HepG2 (cell line): ENCODE data around the gene DEPDC5. TPM values are rescaled to one million over a fixed set of nuclear protein-coding genes. Genes with fewer than 3 reads are reported as not detected.

ENCODE experiments used
- ATAC-seq: fragments of 200-7000 bp; cut with Tn5 transposase; 3 replicates; pipeline ENCODE4 v1.9.1; 2020; ENCODE audit warnings: mild to moderate bottlenecking, moderate library complexity
- BruUV-seq: library from RNA; stranded (reverse); fragments of 400-500 nt; replicated peaks from 2 replicates; lab custom pipeline; 2021; lab: Mats Ljungman, UMichigan
- CTCF ChIA-PET: fragments of 300-600 bp; formaldehyde crosslinking; extraction: SDS; loops from one replicate; lab custom pipeline; 2021; ENCODE audit warnings: low total read pairs, inconsistent platforms, low intra/inter-chr PET ratio; lab: Yijun Ruan, JAX
- POLR2A ChIA-PET: fragments of 350-600 bp; sonication (Branson Sonifier 250); formaldehyde crosslinking; loops from one replicate; lab custom pipeline; 2020; ENCODE audit warnings: antibody characterized with exemption, inconsistent platforms; lab: Yijun Ruan, JAX
- DNase-seq: peaks from one replicate; pipeline ENCODE4 v3.0.0-alpha.2; 2015; ENCODE audit warnings: low spot score
- FAIRE-seq: peaks from 3 replicates; lab custom pipeline; 2011; peaks lifted over from hg19 to GRCh38; lab: Jason Lieb, UNC
- H2AFZ ChIP-seq: one replicate; pipeline ENCODE4 v1.6.1; 2011; ENCODE audit warnings: low read length, inconsistent platforms
- H3K27ac ChIP-seq: fragments of 300-600 bp; 3 replicates; pipeline ENCODE4 v1.8.0; 2011; ENCODE audit warnings: mixed run types, mild to moderate bottlenecking, mixed read lengths, low read length, inconsistent platforms; ENCODE audit not compliant: insufficient read depth; ENCODE audit errors: extremely low read length
- H3K27me3 ChIP-seq, 2 experiments: fragments of 200-600 bp in 1 of 2; 2 replicates in 1 of 2; 3 replicates in 1 of 2; pipeline versions ENCODE4 v1.6.0 to v1.8.0; 2011; ENCODE audit warnings: low read length in 2 of 2, mild to moderate bottlenecking in 2 of 2, moderate library complexity in 2 of 2, inconsistent platforms in 1 of 2; ENCODE audit not compliant: insufficient read depth in 2 of 2, control insufficient read depth in 1 of 2
- H3K36me3 ChIP-seq, 2 experiments: fragments of 200-600 bp in 1 of 2; replicated peaks in 1 of 2; 2 replicates in 1 of 2; 3 replicates in 1 of 2; pipeline versions ENCODE4 v1.5.1 to v1.8.0; 2011; ENCODE audit warnings: low read length in 2 of 2, inconsistent platforms in 1 of 2; ENCODE audit not compliant: insufficient read depth in 2 of 2, control insufficient read depth in 1 of 2
- H3K4me1 ChIP-seq: 2 replicates; pipeline ENCODE4 v1.5.1; 2012; ENCODE audit warnings: low read length, inconsistent platforms; ENCODE audit not compliant: insufficient read depth
- H3K4me2 ChIP-seq: 2 replicates; pipeline ENCODE4 v1.6.0; 2011; ENCODE audit warnings: low read depth, low read length, inconsistent platforms
- H3K4me3 ChIP-seq, 3 experiments: fragments of 200-600 bp in 1 of 3; sonication (generic), shearing (Covaris generic) in 1 of 3; replicated peaks in 1 of 3; 2 replicates each; pipeline ENCODE4 v1.5.1; 2011 to 2016; ENCODE audit warnings: low read length in 3 of 3, inconsistent platforms in 2 of 3, low read depth in 2 of 3, mild to moderate bottlenecking in 2 of 3, control low read depth in 1 of 3, mixed read lengths in 1 of 3; ENCODE audit not compliant: insufficient read depth in 1 of 3
- H3K79me2 ChIP-seq: one replicate; pipeline ENCODE4 v1.6.1; 2011; ENCODE audit warnings: low read length, inconsistent platforms; ENCODE audit not compliant: insufficient read depth
- H3K9ac ChIP-seq: 2 replicates; pipeline ENCODE4 v1.6.0; 2011; ENCODE audit warnings: mild to moderate bottlenecking, low read depth, low read length, inconsistent platforms; ENCODE audit not compliant: insufficient read depth
- H3K9me3 ChIP-seq: 2 replicates; pipeline ENCODE4 v1.5.1; 2012; ENCODE audit warnings: mild to moderate bottlenecking, low read length
- H4K20me1 ChIP-seq: 2 replicates; pipeline ENCODE4 v1.6.0; 2011; ENCODE audit warnings: inconsistent platforms, mild to moderate bottlenecking, low read length, moderate library complexity; ENCODE audit not compliant: insufficient read depth
- HNRNPL ChIP-seq: fragments of 200-400 bp; formaldehyde crosslinking; IDR thresholded peaks from 2 replicates; pipeline ENCODE4 v1.6.1; 2017; ENCODE audit warnings: mild to moderate bottlenecking, low read depth, low read length
- NCOA5 ChIP-seq: sonication (generic); formaldehyde crosslinking; IDR thresholded peaks from 2 replicates; pipeline ENCODE4 v1.4.0; 2020; ENCODE audit warnings: missing genetic modification reagents
- YEATS4 ChIP-seq: sonication (generic); formaldehyde crosslinking; IDR thresholded peaks from 2 replicates; pipeline ENCODE4 v1.4.0; 2020; ENCODE audit warnings: missing genetic modification reagents, borderline replicate concordance
- ZBTB7B ChIP-seq: sonication (generic); formaldehyde crosslinking; IDR thresholded peaks from 2 replicates; pipeline ENCODE4 v1.4.0; 2020; ENCODE audit warnings: missing genetic modification reagents
- ZNF160 ChIP-seq: sonication (generic); formaldehyde crosslinking; IDR thresholded peaks from 2 replicates; pipeline ENCODE4 v1.8.0; 2022; ENCODE audit warnings: mild to moderate bottlenecking, inconsistent platforms, missing genetic modification reagents
- ZNF20 ChIP-seq: sonication (generic); formaldehyde crosslinking; IDR thresholded peaks from 2 replicates; pipeline ENCODE4 v1.4.0; 2020; ENCODE audit warnings: mild to moderate bottlenecking, moderate library complexity, missing genetic modification reagents
- ZNF382 ChIP-seq: sonication (generic); formaldehyde crosslinking; IDR thresholded peaks from 2 replicates; pipeline ENCODE4 v1.5.0; 2020; ENCODE audit warnings: missing genetic modification reagents, mild to moderate bottlenecking, borderline replicate concordance
- ZNF629 ChIP-seq: sonication (generic); formaldehyde crosslinking; conservative IDR thresholded peaks from 2 replicates; pipeline ENCODE4 v1.5.0; 2020; ENCODE audit warnings: missing genetic modification reagents
- ZNF761 ChIP-seq: sonication (generic); formaldehyde crosslinking; conservative IDR thresholded peaks from 2 replicates; pipeline ENCODE4 v1.4.0; 2020; ENCODE audit warnings: mild to moderate bottlenecking, missing genetic modification reagents
- WGBS: methylation state at CpG from one replicate; pipeline ENCODE4 v1.1.6; 2017; ENCODE audit warnings: low lambda C conversion rate; 5-methylcytosine and 5-hydroxymethylcytosine counted together
- in situ Hi-C: cut with HindIII; loops from 2 replicates; pipeline ENCODE4 v1.10.0; 2017; ENCODE audit warnings: low pct_unique_long_range_greater_than_20kb; ENCODE audit not compliant: extremely low pct_ligation_motif_present
- intact Hi-C: fragments of 100-400 bp; cut with micrococcal nuclease; formaldehyde crosslinking; loops from one replicate; pipeline ENCODE4 v1.10.0; 2022; ENCODE audit not compliant: unreplicated experiment
- polyA plus RNA-seq, 8 experiments: library from polyadenylated mRNA; depleted of rRNA in 3 of 8; stranded (reverse) in 7 of 8; unstranded in 1 of 8; fragments of >200 nt; fragmentation: Illumina TruSeq in 4 of 8; extraction: Trizol in 4 of 8; gene quantifications; 2 replicates each; pipeline versions ENCODE4 v1.2.1 to v1.2.3, GENCODE V29; 2011 to 2016; ENCODE audit warnings: low read depth in 4 of 8, missing spikeins in 1 of 8, mixed read lengths in 1 of 8; ENCODE audit not compliant: insufficient read depth in 1 of 8
- total RNA-seq, 5 experiments: library from RNA; depleted of rRNA; stranded (reverse); fragments of >200 nt; fragmentation: Illumina TruSeq; extraction: Trizol; gene quantifications; 2 replicates each; pipeline ENCODE4 v1.2.3, GENCODE V29; 2016; ENCODE audit warnings: low read depth in 1 of 5
- TF ChIP-seq, protein P1 (sequence below): sonication (generic); formaldehyde crosslinking; conservative IDR thresholded peaks from 2 replicates; pipeline ENCODE4 v1.8.0; 2022; ENCODE audit warnings: missing genetic modification reagents

DEPDC5 gene
- total and polyA plus RNA-seq, 2 of the 13 experiments (the other 11 are each of a cell fraction or from before 2014, with no cell fraction given) = 9.8 to 12.4 TPM

- peak; percentile 29 for DNase-seq
- no peak overlapping the region for H3K4me3 ChIP-seq
- H2AFZ ChIP-seq = no peak overlapping the region
- ChIA-PET POLR2A (no interaction called here), CTCF (no interaction called here)
- H3K4me2 ChIP-seq = no peak overlapping the region
- peaks cover 15% of the 10 kb centered on the region for H4K20me1 ChIP-seq
- H3K9me3 ChIP-seq = no peaks in the 10 kb centered on the region
- ATAC-seq = no peak
- TF ChIP-seq NCOA5 (CRISPR knock-in tag) (no peak), ZBTB7B (CRISPR knock-in tag) (no peak), ZNF382 (CRISPR knock-in tag) (no peak), ZNF20 (CRISPR knock-in tag) (no peak)
- TF ChIP-seq, all 625 proteins: peak for 0
- Histone ChIP-seq H3K27ac (no peak overlapping the region), H3K9ac (no peak overlapping the region), H3K4me1 (peaks cover 49% of the 10 kb centered on the region), H3K79me2 (peaks cover 17% of the 10 kb centered on the region), H3K36me3 (peaks cover 3 to 14% of the 10 kb centered on the region in 2 experiments; a peak in 2 of 5 replicates), H3K27me3 (no peaks in the 10 kb centered on the region)
- no peak for FAIRE-seq
- in situ Hi-C loops = no loop called here
- WGBS = 94% methylated on average over 1 of the region's 1 CpG
- BruUV-seq = no TSS peak
- intact Hi-C loops = no loop called here
Observed at GRCh38 chr22:31734512-31734911, 19.3 kb upstream of the DEPDC5 start.

DNA sequence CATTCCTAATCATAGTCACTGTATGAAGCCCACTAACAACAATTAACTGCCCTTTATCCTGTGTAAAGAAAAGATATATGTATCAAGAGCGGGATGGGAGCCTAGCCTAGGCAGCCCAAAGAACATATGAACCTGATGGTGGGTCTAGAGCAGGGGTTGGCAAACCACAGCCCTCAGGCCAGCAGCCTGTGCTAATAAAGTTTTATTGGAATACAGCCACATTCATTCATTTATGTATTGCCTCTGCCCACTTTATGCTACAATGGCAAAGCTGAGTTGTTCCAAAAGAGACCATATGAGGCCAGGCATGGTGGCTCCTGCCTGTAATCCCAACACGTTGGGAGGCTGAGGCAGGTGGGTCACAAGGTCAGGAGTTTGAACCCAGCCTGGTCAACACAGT, 17.4 kb upstream of the DEPDC5 start:
- no peaks in the 10 kb centered on the region for H3K9me3 ChIP-seq
- H4K20me1 ChIP-seq = peaks cover 9% of the 10 kb centered on the region; the same call in 1 of the 2 replicates
- ChIA-PET POLR2A (no interaction called here), CTCF (no interaction called here)
- peaks cover 37% of the 10 kb centered on the region for H3K4me1 ChIP-seq
- FAIRE-seq = no peak
- DNase-seq = no peak
- in situ Hi-C loops (no loop called here), intact Hi-C loops (no loop called here)
- WGBS = 91% methylated on average over 2 of the region's 2 CpGs
- H3K27me3 ChIP-seq = no peaks in the 10 kb centered on the region
- H2AFZ ChIP-seq = no peak overlapping the region
- H3K4me3 ChIP-seq = no peak overlapping the region
- H3K4me2 ChIP-seq = no peak overlapping the region
- H3K36me3 ChIP-seq = peaks cover 3 to 18% of the 10 kb centered on the region in 2 experiments; a peak in 3 of 5 replicates
- ATAC-seq = no peak
- H3K79me2 ChIP-seq = peaks cover 17% of the 10 kb centered on the region
- H3K9ac ChIP-seq = no peak overlapping the region
- BruUV-seq = no TSS peak
- no peak overlapping the region for H3K27ac ChIP-seq
- TF ChIP-seq YEATS4 (CRISPR knock-in tag) (no peak), ZNF629 (CRISPR knock-in tag) (no peak), HNRNPL (no peak), ZNF160 (CRISPR knock-in tag) (no peak), ZNF761 (CRISPR knock-in tag) (no peak)
- TF ChIP-seq, protein P1, sequence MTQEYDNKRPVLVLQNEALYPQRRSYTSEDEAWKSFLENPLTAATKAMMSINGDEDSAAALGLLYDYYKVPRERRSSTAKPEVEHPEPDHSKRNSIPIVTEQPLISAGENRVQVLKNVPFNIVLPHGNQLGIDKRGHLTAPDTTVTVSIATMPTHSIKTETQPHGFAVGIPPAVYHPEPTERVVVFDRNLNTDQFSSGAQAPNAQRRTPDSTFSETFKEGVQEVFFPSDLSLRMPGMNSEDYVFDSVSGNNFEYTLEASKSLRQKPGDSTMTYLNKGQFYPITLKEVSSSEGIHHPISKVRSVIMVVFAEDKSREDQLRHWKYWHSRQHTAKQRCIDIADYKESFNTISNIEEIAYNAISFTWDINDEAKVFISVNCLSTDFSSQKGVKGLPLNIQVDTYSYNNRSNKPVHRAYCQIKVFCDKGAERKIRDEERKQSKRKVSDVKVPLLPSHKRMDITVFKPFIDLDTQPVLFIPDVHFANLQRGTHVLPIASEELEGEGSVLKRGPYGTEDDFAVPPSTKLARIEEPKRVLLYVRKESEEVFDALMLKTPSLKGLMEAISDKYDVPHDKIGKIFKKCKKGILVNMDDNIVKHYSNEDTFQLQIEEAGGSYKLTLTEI (CRISPR knock-in tag) = no peak
